ENCODE measurements around the gene GOLGA6D.
"Not testable (repeated sequence)": the region's sequence is repeated elsewhere in the genome, so short reads cannot be mapped to it uniquely, and the experiment has no call there.

The GOLGA6D gene

DNA sequence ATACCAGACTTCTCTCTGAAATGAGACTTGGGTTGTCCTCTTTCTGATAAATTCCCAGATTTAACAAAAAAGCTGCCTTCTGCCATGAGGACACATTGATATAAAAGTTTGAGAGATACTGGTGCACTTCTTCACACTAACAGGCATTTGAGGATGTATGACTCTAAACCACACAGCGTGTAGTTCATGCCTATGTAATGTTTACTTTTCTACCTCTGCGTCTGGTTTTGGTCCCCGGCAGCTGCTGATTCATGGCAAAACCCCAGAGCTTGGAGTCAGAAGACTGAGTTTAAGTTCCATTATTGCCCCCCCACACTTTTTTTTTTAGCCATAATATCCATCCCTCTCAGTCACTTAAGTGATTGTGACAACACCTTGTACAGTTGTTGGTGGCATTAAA, 1.5 kb downstream of the GOLGA6D start:
- DNase-seq, result not testable (repeated sequence)

DNA sequence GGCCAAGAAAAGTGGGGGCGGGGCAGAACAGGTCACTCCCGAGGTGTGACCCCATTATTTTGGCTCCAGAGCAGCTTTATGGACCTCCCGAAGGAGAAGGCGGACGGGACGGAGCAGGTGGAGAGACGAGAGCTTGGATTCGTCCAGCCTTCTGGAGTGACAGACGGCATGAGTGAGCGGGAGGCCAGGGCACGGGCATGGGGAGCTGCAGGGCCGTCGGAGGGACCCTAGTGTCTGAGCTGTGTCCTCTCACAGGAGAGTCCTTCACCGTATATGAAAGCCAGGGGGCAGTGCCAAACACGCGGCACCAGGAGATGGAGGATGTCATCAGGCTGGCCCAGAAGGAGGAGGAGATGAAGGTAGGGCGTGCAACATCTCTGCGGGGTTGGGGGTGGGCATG, 11.0 kb downstream of the GOLGA6D start:
- not testable (repeated sequence) for DNase-seq

DNA sequence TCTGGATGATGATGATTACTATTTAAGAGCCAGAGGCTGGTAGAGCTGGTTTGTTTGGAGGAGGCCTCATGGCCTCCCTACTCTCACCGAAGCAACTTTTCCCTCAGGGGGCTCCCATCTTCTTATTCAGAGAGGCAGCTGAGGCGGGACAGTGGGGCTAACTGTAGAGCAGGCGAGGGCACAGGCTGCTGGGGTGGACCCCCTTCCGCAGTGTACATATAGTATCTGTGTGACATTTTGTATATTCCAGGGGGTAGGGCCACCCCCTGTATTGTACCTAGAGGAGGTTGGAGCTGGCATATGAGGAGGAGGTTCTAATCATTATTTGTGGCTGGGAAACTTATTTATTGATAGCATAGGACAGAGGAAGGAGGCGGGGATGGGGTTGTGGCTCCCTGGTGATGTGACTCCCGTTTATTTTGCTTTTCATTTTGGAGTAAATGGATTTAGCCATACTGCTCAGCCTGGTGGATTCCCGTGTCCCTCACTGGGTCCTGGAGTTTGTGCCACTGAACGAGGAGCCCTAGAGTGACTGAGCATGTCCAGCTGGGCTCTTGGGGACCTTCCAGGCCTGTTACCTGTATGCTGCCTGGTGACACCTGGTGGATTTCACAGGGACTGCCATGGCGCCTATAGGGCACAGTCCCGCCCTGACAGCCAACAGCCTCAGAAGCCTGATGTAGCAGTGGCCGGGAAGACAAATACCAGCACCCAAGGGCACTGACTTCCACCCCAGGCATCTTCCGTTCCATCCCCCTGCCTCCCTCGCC, 16.1 kb downstream of the GOLGA6D start:
- DNase-seq, result not testable (repeated sequence)

- peak; percentile 79 for DNase-seq
Measured at GRCh38 chr15:75299311-75299688, 16.7 kb downstream of the GOLGA6D start.

DNA sequence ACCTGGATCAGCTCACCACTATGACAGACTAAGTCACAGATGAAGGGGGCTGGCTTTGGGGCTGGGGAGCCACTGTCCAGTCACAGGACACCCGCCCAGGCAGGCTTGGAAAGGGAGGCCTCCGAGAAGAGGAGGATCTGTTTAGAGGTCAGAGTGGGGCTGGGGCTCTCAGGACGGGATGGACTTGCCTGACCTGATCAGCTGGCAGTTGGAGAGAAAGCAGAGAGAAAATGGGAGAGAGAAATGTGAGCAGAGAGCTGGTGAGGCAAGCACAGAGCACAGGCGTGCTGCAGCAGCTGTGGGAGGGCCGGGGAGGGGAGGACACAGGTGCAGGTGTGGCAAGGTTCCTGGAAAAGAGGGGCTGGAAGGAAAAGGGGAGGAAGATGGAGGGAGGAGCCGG, 17.4 kb downstream of the GOLGA6D start:
- DNase-seq, result not testable (repeated sequence)

- DNase-seq, result no peak
Measured at GRCh38 chr15:75302318-75302717, 19.7 kb downstream of the GOLGA6D start.

- DNase-seq, result not testable (repeated sequence)
Measured at GRCh38 chr15:75302753-75303152, 20.1 kb downstream of the GOLGA6D start.

DNA sequence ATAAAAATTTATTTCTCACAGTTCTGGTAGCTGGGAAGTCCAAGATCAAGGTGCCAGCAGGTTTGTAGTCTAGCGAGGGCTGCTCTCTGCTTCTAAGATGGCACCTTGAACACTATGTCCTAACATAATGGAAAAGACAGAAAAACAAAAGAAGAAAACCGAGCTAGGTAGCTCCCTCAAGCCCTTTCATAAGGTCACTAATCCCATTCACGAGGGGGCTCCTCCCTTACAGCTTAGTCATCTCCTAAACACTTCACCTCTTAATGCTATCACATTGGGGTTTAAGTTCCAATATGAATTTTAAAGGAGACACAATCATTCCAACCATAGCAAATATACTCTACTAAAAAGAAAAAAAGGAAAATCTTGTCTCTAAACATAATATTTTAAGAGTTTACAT, 23.6 kb downstream of the GOLGA6D start:
- DNase-seq, result no peak

GRCh38 chr15:75307778-75308390, 25.2 kb downstream of the GOLGA6D start:
- peak; percentile 39 to 42 for DNase-seq

DNA sequence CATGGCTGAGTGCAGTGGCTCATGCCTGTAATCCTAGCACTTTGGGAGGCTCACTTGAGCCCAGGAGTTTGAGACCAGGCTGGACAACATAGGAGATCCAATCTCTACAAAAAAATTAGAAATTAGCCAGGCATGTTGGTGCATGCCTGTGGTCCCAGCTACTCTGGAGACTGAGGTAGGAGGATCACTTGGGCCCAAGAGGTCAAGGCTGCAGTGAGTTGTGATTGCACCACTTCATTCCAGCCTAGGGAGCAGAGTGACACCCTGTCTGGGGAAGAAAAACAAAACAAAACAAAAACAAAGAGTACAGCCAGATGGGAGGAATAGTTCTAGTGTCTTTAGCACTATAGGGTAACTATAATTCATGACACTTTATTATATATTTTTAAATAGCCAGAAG, 27.1 kb downstream of the GOLGA6D start:
- DNase-seq, result no peak

GRCh38 chr15:75312548-75312947, 29.9 kb downstream of the GOLGA6D start:
- DNase-seq, result not testable (repeated sequence)

- DNase-seq, result no peak
Measured at GRCh38 chr15:75313116-75313845, 30.6 kb downstream of the GOLGA6D start.

- DNase-seq, result no peak
Measured at GRCh38 chr15:75314552-75315290, 32.1 kb downstream of the GOLGA6D start.

DNA sequence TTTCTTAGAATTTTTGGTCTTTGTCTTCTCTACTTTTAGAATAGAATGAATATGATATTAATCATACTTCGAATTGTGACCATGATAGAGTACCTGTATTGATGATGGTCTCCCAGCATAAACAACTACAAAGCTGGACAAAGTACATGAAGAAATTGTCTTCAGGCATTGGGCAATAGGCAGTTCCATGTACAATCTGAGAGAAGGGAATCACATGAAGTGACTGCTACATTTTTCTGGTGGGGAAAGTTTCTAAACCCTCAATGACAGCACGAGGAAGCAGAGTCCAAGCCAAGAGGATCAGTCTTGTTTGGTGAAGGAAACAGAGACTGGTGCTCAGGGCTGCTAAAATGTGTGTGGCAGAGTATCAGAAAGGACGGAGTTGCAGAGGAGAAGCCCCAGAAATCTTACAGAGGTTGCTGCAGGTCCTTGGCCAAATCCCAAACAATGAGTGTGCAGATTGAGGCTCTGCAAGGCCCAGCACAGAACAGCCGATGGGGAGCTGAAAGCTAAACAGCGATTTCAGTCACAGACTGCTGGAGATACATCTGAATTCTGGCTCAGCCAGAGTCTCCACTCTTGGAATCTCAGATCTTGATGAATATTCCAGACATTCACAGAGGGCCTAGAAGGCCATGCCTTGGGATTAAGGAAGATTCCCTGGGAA, 36.7 kb downstream of the GOLGA6D start:
- DNase-seq, result not testable (repeated sequence)

DNA sequence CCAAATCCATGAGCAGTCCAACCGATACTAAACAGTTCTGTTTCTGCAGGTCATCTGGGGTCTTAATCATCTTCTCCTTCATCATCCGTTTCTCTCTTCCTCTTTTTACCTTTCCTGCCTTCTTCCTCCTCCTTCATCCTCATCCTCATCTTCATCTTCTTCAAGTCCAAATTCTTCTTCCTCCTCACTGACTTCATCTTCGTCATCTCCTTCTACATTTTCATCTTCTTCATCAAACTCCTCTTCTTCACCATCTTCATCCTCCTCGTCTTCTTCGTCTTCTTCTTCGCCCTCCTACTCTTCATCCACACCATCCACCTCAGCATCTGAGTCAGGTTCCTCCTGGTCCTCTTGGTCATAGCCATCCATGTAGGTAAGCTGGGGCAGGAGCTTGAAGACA, 39.1 kb downstream of the GOLGA6D start:
- DNase-seq, result no peak

GRCh38 chr15:75325922-75326321, 43.3 kb downstream of the GOLGA6D start:
- DNase-seq, result no peak

- DNase-seq, result no peak
Measured at GRCh38 chr15:75327005-75327404, 44.4 kb downstream of the GOLGA6D start.

GRCh38 chr15:75327491-75327890, 44.9 kb downstream of the GOLGA6D start:
- no peak for DNase-seq

DNA sequence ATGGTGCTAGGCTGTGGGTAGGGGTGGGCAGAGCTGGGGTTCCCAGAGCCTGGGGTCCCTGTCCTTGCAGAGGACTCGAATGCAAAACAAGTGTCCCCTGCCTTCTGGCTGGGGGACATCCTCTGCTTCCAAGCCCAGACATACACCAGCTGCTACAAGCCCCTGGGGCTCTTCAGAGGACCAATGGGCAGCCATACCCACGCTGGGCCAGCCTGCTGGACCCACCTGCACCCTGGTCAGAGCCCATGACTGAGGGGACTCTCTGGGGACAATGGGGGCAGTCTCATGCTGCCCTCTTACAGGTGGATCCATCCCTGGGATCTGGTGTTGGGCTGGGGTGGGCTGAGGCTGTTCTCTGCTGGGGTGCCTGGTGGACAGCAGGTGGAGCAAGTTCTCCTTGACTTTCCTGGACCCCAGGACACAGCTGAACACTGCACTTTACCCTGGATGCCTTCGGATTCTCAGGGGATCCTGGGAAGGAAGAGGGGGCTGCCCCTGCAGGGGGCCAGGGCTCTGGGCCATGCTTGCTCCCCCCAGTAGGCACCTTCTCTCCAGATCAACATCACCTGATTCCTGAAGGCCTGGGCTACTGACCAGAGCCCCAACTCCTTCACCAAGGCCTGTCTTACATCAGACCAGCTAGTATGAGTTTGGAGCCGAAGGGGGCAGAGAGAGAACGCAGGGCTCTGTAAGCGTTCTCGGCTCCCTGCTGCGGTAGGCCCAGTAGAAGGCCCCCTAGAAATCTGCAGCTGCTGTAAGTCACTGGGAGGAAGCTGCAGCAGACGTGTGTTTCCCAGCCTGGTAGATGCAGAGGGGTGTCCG, 46.1 kb downstream of the GOLGA6D start:
- DNase-seq, result no peak

DNA sequence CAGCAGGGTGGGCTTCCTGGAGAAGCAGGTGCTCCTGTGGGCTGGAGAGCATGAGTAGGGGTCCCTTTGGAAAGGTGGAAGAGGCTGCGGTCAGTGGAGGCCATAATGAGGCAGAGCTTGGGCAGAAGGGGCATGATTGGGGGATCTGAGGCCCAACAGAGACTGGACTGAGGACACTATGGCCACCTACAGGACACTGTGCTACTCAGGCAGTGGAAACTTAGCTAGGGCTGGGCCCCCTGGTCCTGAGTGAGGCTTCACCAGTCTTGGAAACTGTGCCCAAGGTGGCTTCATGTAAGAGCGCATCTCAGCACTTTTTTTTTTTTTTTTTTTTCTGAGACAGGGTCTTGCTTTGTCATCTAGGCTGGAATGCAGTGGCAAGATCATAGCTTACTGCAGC, 46.9 kb downstream of the GOLGA6D start:
- no peak for DNase-seq

- not testable (repeated sequence) for DNase-seq
Measured at GRCh38 chr15:75332093-75332492, 49.5 kb downstream of the GOLGA6D start.
